Neural progenitor cell (in vitro differentiated cells): ENCODE measurements around the gene FBXL2. TPM values are rescaled to one million over a fixed set of nuclear protein-coding genes. Genes with fewer than 3 reads are reported as not detected.
"Not testable (repeated sequence)": the region's sequence is repeated elsewhere in the genome, so short reads cannot be mapped to it uniquely, and the experiment has no call there.

Experiments
- DNase-seq: peaks from one replicate; pipeline ENCODE4 v3.0.0-alpha.2; 2016; ENCODE audit warnings: low spot score
- H2AFZ ChIP-seq: fragments of 200-600 bp; sonication (generic); replicated peaks from 2 replicates; pipeline ENCODE4 v1.6.1; 2016; ENCODE audit warnings: antibody characterized with exemption
- H3F3A ChIP-seq: fragments of 200-600 bp; sonication (generic); 2 replicates; pipeline ENCODE4 v1.6.1; 2016; ENCODE audit warnings: antibody characterized with exemption, low read depth
- H3K27ac ChIP-seq: fragments of 200-600 bp; sonication (generic); 2 replicates; pipeline ENCODE4 v1.5.1; 2016; ENCODE audit warnings: mild to moderate bottlenecking
- H3K27me3 ChIP-seq: fragments of 200-600 bp; sonication (generic); 2 replicates; pipeline ENCODE4 v1.6.1; 2016; ENCODE audit warnings: mild to moderate bottlenecking, moderate library complexity
- H3K36me3 ChIP-seq: fragments of 200-600 bp; sonication (generic); 2 replicates; pipeline ENCODE4 v1.5.1; 2016
- H3K4me1 ChIP-seq: fragments of 200-600 bp; sonication (generic); 2 replicates; pipeline ENCODE4 v1.6.1; 2016; ENCODE audit warnings: mixed run types
- H3K4me2 ChIP-seq: fragments of 200-600 bp; sonication (generic); 2 replicates; pipeline ENCODE4 v1.6.1; 2016
- H3K4me3 ChIP-seq: fragments of 200-600 bp; sonication (generic); 2 replicates; pipeline ENCODE4 v1.5.1; 2016
- H3K79me2 ChIP-seq: fragments of 200-600 bp; sonication (generic); 2 replicates; pipeline ENCODE4 v1.6.1; 2016; ENCODE audit warnings: low read depth
- H3K9ac ChIP-seq: fragments of 200-600 bp; sonication (generic); 2 replicates; pipeline ENCODE4 v1.6.1; 2016
- H3K9me3 ChIP-seq: fragments of 200-600 bp; sonication (generic); 2 replicates; pipeline ENCODE4 v1.5.1; 2016; ENCODE audit warnings: low read depth
- H4K20me1 ChIP-seq: fragments of 200-600 bp; sonication (generic); 2 replicates; pipeline ENCODE4 v1.6.1; 2016; ENCODE audit warnings: low read depth
- H3K27ac Mint-ChIP-seq: 3 replicates; pipeline ENCODE4 v1.8.0; 2021; ENCODE audit warnings: mixed read lengths
- H3K27me3 Mint-ChIP-seq: 2 replicates; pipeline ENCODE4 v1.8.0; 2022; ENCODE audit warnings: low read depth, mild to moderate bottlenecking, inconsistent platforms, moderate library complexity, mixed read lengths; ENCODE audit not compliant: insufficient read depth
- H3K36me3 Mint-ChIP-seq: 3 replicates; pipeline ENCODE4 v1.8.0; 2021; ENCODE audit warnings: mixed read lengths
- H3K4me1 Mint-ChIP-seq: 3 replicates; pipeline ENCODE4 v1.8.0; 2021; ENCODE audit warnings: mixed read lengths
- H3K4me3 Mint-ChIP-seq: 3 replicates; pipeline ENCODE4 v1.8.0; 2021; ENCODE audit warnings: mild to moderate bottlenecking, moderate library complexity, mixed read lengths
- H3K9me3 Mint-ChIP-seq: 3 replicates; pipeline ENCODE4 v1.8.0; 2020; ENCODE audit warnings: mixed read lengths
- CTCF ChIP-seq: fragments of 200-600 bp; sonication (generic); IDR thresholded peaks from 2 replicates; pipeline ENCODE4 v1.5.1; 2017; ENCODE audit warnings: antibody characterized with exemption, mild to moderate bottlenecking
- EZH2 ChIP-seq: fragments of 200-600 bp; sonication (generic); IDR thresholded peaks from 2 replicates; pipeline ENCODE4 v1.6.1; 2017; ENCODE audit warnings: antibody characterized with exemption, mild to moderate bottlenecking, moderate library complexity
- EZH2phosphoT487 ChIP-seq: fragments of 200-600 bp; sonication (generic); IDR thresholded peaks from 2 replicates; pipeline ENCODE4 v1.6.1; 2017; ENCODE audit warnings: antibody characterized with exemption
- total RNA-seq: library from RNA; depleted of rRNA; stranded (reverse); fragments of >200 nt; gene quantifications from 2 replicates; pipeline ENCODE4 v1.2.3, GENCODE V29; 2015; ENCODE audit warnings: low replicate concordance

The FBXL2 gene
- total RNA-seq, 1 donor from 2014 or later: 18.2 TPM

- no peaks in the 10 kb centered on the region for H4K20me1 ChIP-seq
- H3K4me2 ChIP-seq: no peak overlapping the region
- H3K27ac ChIP-seq: no peak overlapping the region
- no peaks in the 10 kb centered on the region for H3F3A ChIP-seq
- H3K36me3 ChIP-seq: no peaks in the 10 kb centered on the region
- H3K27me3 ChIP-seq: no peaks in the 10 kb centered on the region
- H3K27me3 Mint-ChIP-seq: no peaks in the 10 kb centered on the region
- no peaks in the 10 kb centered on the region for H3K4me1 Mint-ChIP-seq
- no peaks in the 10 kb centered on the region for H3K36me3 Mint-ChIP-seq
- H3K9me3 Mint-ChIP-seq: peaks cover 11% of the 10 kb centered on the region
- no peak overlapping the region for H3K9ac ChIP-seq
- TF ChIP-seq EZH2: no peak
- TF ChIP-seq CTCF: no peak
- TF ChIP-seq EZH2phosphoT487: no peak
- peaks cover 11% of the 10 kb centered on the region for H3K9me3 ChIP-seq
- H3K4me3 ChIP-seq: no peak overlapping the region
- H3K4me1 ChIP-seq: no peaks in the 10 kb centered on the region
- DNase-seq: no peak
- no peak overlapping the region for H3K4me3 Mint-ChIP-seq
- no peaks in the 10 kb centered on the region for H3K79me2 ChIP-seq
- no peak overlapping the region for H2AFZ ChIP-seq
- H3K27ac Mint-ChIP-seq: no peak overlapping the region
Measured at GRCh38 chr3:33334364-33334763, 57.1 kb downstream of the FBXL2 start.

DNA sequence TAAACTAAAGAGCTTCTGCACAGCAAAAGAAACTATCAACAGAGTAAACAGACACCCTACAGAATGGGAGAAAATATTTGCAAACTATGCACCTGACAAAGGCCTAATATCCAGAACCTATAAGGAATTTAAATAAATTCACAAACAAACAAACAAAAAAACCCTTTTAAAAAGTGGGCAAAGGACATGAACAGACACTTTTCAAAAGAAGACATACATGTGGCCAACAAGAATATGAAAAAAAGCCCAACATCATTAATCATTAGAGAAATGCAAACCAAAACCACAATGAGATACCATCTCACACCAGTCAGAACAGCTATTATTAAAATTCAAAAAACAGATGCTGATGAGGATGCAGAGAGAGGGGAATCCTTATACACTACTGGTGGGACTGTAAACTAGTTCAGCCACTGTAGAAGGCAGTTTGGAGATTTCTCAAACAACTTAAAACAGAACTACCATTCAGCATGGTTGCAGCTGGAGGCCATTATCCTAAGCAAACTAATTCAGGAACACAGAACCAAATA is 61.8 kb downstream of the FBXL2 start:
- not testable (repeated sequence) for H3K4me3 Mint-ChIP-seq, H3K9ac ChIP-seq, H3K27ac Mint-ChIP-seq, H3K36me3 Mint-ChIP-seq, H3K27me3 ChIP-seq, H3K4me1 ChIP-seq, H3K27ac ChIP-seq, H3K4me1 Mint-ChIP-seq, DNase-seq, H3K79me2 ChIP-seq, H3K4me3 ChIP-seq, H3K36me3 ChIP-seq, H3K9me3 ChIP-seq, H3K9me3 Mint-ChIP-seq, H3F3A ChIP-seq, H4K20me1 ChIP-seq, H2AFZ ChIP-seq, H3K27me3 Mint-ChIP-seq, H3K4me2 ChIP-seq

DNA sequence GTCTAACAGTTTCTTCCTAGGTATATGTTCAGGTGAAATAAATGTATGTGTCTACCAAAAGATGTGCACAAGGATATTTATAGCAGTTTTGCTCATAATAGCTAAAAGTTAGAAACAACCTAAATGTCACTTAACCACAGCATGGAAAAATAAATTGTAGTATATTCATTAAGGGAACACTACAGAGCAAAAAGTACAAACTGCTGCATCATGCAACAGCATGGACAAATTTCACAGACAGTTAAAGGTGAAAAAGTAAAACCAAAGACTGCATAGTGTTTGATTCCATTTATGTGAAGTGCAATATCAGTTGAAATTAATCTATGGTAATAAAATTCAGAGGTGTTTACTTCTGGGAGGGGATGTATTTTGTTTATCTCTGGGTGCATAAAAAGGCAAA is 62.5 kb downstream of the FBXL2 start:
- TF ChIP-seq EZH2: no peak
- no peak for TF ChIP-seq CTCF
- TF ChIP-seq EZH2phosphoT487: no peak
- H3K4me3 Mint-ChIP-seq: no peak overlapping the region
- Histone ChIP-seq H2AFZ (no peak overlapping the region), H4K20me1 (no peaks in the 10 kb centered on the region), H3F3A (no peaks in the 10 kb centered on the region), H3K9me3 (no peaks in the 10 kb centered on the region), H3K4me3 (no peak overlapping the region), H3K27me3 (no peaks in the 10 kb centered on the region), H3K79me2 (no peaks in the 10 kb centered on the region), H3K36me3 (no peaks in the 10 kb centered on the region), H3K27ac (no peak overlapping the region), H3K4me2 (no peak overlapping the region), H3K9ac (no peak overlapping the region), H3K4me1 (peaks cover under 1% of the 10 kb centered on the region)
- H3K27me3 Mint-ChIP-seq: no peaks in the 10 kb centered on the region
- DNase-seq: no peak
- H3K4me1 Mint-ChIP-seq: no peaks in the 10 kb centered on the region
- no peaks in the 10 kb centered on the region for H3K36me3 Mint-ChIP-seq
- H3K9me3 Mint-ChIP-seq: peaks cover 2% of the 10 kb centered on the region
- no peak overlapping the region for H3K27ac Mint-ChIP-seq

GRCh38 chr3:33355611-33356010 is 78.4 kb downstream of the FBXL2 start:
- no peaks in the 10 kb centered on the region for H3K36me3 ChIP-seq
- H3K4me1 Mint-ChIP-seq: no peaks in the 10 kb centered on the region
- H3K9me3 ChIP-seq: no peaks in the 10 kb centered on the region
- no peaks in the 10 kb centered on the region for H3K27me3 Mint-ChIP-seq
- DNase-seq: no peak
- no peak overlapping the region for H3K4me3 Mint-ChIP-seq
- H3K27ac ChIP-seq: no peak overlapping the region
- H3K4me1 ChIP-seq: peaks cover 5% of the 10 kb centered on the region
- H3K27me3 ChIP-seq: no peaks in the 10 kb centered on the region
- H3K9ac ChIP-seq: no peak overlapping the region
- no peak overlapping the region for H3K27ac Mint-ChIP-seq
- TF ChIP-seq CTCF (no peak), EZH2 (no peak), EZH2phosphoT487 (no peak)
- H3K4me2 ChIP-seq: no peak overlapping the region
- H3K79me2 ChIP-seq: no peaks in the 10 kb centered on the region
- no peaks in the 10 kb centered on the region for H3K9me3 Mint-ChIP-seq
- no peaks in the 10 kb centered on the region for H3K36me3 Mint-ChIP-seq
- no peak overlapping the region for H2AFZ ChIP-seq
- no peak overlapping the region for H3K4me3 ChIP-seq
- H3F3A ChIP-seq: no peaks in the 10 kb centered on the region
- no peaks in the 10 kb centered on the region for H4K20me1 ChIP-seq
